ENCODE data around the gene SUN3. TPM values are rescaled to one million over a fixed set of nuclear protein-coding genes. Genes with fewer than 3 reads are reported as not detected.

Gene SUN3
- total RNA-seq, 1 donor from 2014 or later = not detected

DNA sequence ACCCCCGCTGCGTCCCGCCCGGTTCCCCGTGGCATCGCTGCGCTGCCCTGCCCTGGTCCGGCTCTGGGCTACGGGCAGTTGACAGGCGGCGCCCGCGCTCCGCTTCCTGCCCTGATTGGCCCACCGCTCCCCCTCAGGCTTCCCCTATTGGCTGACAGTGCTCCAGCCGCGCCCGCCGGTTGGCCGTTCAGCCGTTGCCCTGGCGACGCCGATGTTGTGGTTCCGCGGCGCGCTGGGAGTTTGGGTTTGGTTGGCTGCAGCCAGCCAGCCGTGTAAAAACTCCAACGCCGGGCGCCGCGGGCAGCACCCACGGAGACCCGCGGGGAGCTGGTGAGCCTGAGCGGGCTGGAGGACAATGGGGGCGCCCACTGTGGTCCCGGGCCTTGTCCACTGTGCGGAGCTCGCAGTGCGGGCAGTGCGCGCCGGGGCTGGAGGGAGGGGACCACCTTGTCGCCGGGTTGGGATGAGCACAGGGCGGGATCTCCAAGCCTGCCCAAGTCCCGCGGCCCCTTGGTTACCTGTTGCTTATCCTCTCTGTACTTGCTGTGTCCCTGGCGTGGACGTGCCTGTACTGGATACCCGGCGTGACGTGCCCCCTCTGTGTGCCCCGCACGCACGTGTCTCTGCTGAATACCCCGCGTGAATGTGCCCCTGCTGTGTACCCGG is 6.5 kb upstream of the SUN3 start, which contains the start of gene C7orf57:
TSS of gene C7orf57 (plus strand) at position 243 of the 666 bp plus-strand sequence. CDS start 766 bp downstream, outside the sequence.
- TF ChIP-seq, protein P1, sequence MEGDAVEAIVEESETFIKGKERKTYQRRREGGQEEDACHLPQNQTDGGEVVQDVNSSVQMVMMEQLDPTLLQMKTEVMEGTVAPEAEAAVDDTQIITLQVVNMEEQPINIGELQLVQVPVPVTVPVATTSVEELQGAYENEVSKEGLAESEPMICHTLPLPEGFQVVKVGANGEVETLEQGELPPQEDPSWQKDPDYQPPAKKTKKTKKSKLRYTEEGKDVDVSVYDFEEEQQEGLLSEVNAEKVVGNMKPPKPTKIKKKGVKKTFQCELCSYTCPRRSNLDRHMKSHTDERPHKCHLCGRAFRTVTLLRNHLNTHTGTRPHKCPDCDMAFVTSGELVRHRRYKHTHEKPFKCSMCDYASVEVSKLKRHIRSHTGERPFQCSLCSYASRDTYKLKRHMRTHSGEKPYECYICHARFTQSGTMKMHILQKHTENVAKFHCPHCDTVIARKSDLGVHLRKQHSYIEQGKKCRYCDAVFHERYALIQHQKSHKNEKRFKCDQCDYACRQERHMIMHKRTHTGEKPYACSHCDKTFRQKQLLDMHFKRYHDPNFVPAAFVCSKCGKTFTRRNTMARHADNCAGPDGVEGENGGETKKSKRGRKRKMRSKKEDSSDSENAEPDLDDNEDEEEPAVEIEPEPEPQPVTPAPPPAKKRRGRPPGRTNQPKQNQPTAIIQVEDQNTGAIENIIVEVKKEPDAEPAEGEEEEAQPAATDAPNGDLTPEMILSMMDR (conservative IDR thresholded peaks at IDR 0.05; ENCODE audit: low read depth, low read length) = no peak
- DNase-seq (ENCODE audit: low read depth) = peak; percentile 27

DNA sequence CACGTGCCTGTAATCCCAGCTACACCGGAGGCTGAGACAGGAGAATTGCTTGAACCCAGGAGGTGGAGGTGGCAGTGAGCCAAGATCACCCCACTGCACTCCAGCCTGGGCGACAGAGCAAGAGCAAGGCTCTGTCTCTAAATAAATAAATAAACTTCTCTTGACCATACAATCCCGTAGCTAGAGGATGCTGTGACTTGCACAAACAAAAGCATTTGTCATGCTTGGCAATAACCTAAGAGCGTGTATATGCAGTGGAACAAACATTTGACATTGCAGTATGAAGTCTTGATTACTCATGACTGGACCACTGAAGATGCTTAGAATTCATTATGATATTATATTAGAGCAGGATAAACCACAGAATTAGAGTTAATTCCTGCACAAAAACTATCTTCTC is 5.0 kb upstream of the SUN3 start:
- DNase-seq (ENCODE audit: low read depth) = no peak
- TF ChIP-seq, protein P1 (conservative IDR thresholded peaks at IDR 0.05; ENCODE audit: low read depth, low read length) = no peak
- H3K4me3 ChIP-seq (ENCODE audit: low read depth, low read length) = no peak overlapping the region

More for the DNA sequence above, 6.5 kb upstream of the SUN3 start, which contains the start of gene C7orf57:
- H3K4me3 ChIP-seq (ENCODE audit: low read depth, low read length) = peak within 1 kb of the TSS; percentile 66

DNA sequence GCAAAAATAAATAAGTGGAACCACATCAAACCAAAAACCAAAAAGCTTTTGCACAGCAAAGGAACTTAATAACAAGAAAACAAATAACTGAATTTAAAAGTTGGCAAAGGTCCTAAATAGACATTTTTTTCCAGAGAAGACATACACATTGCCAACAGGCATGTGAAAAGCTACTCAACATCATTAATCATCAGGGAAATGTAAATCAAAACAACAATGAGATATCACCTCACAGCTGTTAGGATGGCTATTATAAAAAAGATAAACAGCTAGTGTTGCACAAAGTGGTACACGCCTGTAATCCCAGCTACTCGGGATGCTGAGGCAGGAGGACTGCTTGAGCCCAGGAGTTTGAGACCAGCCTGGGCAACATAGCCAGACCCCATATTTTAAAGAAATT is 2.2 kb upstream of the SUN3 start:
- TF ChIP-seq, protein P1 (conservative IDR thresholded peaks at IDR 0.05; ENCODE audit: low read depth, low read length) = no peak
- no peak overlapping the region for H3K4me3 ChIP-seq (ENCODE audit: low read depth, low read length)
- no peak for DNase-seq (ENCODE audit: low read depth)

DNA sequence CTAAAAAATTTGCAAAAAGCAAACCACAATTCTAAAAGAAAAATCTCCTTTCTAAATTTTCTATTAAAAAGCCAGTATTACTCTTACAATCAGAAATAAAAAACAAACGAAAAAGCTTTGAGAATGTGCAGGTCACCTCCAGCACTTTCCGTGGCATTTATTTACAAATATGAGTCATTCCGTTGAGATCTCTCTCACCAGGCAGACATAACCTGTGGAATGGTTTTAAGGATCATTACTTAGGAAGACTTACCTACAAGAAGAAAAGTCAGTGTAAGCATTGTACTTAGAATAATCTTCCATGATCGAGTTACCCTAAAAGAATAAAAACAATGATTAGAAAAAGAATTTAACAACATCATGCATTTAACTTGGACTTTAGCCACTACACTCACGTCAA is 3.3 kb downstream of the SUN3 start:
- no peak overlapping the region for H3K4me3 ChIP-seq (ENCODE audit: low read depth, low read length)
- DNase-seq (ENCODE audit: low read depth) = no peak
- TF ChIP-seq, protein P1 (conservative IDR thresholded peaks at IDR 0.05; ENCODE audit: low read depth, low read length) = no peak

DNA sequence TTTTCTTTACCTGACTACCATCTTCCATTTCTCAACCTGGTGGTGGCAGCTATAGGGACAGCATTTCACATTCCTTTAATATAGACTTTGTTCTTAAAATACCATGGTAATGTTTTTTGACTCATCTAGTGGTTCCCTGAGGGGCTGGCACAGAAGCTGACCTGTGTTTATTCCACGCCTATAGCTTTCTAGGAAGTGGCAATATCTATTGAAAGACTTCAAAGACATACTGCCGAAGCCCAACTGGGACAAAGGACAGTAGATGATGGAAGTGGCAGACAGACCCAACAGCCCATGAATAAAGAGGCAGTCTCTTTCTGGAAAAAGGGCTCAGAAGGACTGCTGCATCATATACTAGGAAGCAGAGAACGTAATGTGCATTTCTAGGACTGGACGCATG is 11.2 kb downstream of the SUN3 start:
- DNase-seq (ENCODE audit: low read depth) = no peak
- TF ChIP-seq, protein P1 (conservative IDR thresholded peaks at IDR 0.05; ENCODE audit: low read depth, low read length) = no peak
- H3K4me3 ChIP-seq (ENCODE audit: low read depth, low read length) = no peak overlapping the region

DNA sequence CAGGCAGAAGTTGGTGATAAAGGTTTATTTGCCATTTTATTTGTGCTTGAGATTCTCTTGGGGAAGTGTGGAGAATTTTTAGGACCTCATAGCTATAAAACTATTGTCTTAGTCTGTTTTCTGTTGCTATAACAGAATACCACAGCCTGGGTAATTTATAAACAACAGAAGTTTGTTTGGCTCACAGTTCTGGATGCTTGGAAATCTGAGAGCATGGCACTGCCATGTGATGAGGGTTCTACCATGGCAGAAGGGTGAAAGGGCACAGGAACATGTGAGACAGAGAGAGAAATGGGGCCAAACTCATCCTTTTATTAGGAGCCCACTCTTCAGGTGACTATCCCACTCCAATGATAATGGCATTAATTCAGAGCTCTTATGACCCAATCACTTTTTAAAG is 12.3 kb downstream of the SUN3 start:
- TF ChIP-seq, protein P1 (conservative IDR thresholded peaks at IDR 0.05; ENCODE audit: low read depth, low read length) = no peak
- no peak for DNase-seq (ENCODE audit: low read depth)
- no peak overlapping the region for H3K4me3 ChIP-seq (ENCODE audit: low read depth, low read length)

DNA sequence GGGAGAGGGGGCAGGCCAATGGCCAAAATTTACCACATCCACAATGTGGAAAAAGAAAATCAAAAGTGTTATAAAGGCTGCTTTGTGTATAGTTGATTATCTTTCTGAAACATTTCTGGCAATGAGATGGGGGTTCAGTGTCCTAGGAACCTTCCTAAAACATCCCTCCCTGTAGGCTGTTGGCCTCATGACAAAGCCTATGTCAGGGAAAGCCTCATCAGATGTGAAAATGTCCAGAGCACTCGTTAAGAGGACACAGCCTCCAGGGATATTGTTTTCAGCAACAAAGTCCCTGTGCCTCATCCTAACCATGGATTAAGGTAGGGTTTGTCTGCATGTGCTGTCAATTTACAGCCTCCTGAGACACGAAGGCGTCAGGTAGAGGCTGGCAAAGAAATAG is 17.0 kb downstream of the SUN3 start:
- no peak overlapping the region for H3K4me3 ChIP-seq (ENCODE audit: low read depth, low read length)
- TF ChIP-seq, protein P1 (conservative IDR thresholded peaks at IDR 0.05; ENCODE audit: low read depth, low read length) = no peak
- DNase-seq (ENCODE audit: low read depth) = no peak

Data from epithelial cell of proximal tubule (primary cell).